ENCODE results near the gene DNM2. TPM values are rescaled to one million over a fixed set of nuclear protein-coding genes. Genes with fewer than 3 reads are reported as not detected.

Gene DNM2
- total RNA-seq, 1 experiment from 2014 or later = 188 TPM

- H3K9me2 ChIP-seq (ENCODE audit: insufficient read depth) = no peaks in the 10 kb centered on the region
- ChIA-PET CTCF (no interaction called here), POLR2A (ENCODE audit: unreplicated experiment) (no interaction called here)
- intact Hi-C loops (cut with micrococcal nuclease; ENCODE audit: unreplicated experiment) = no loop called here
- no peaks in the 10 kb centered on the region for H3K9me3 ChIP-seq (ENCODE audit: insufficient read depth, low read depth)
- no peak for TF ChIP-seq CTCF (conservative IDR thresholded peaks at IDR 0.05)
- no peak for TF ChIP-seq EZH2 (IDR thresholded peaks at IDR 0.05; ENCODE audit: low read depth)
- no peak within 1 kb of the TSS for H3K4me2 ChIP-seq
- H3K4me3 ChIP-seq = no peak within 1 kb of the TSS
- DNase-seq = peak in 1 of 2 experiments; percentile 21
- H3F3A ChIP-seq (ENCODE audit: insufficient read depth, low read depth) = peaks cover 5% of the 10 kb centered on the region; the same call in 1 of the 2 replicates
- no peaks in the 10 kb centered on the region for H3K79me2 ChIP-seq (ENCODE audit: low read depth)
- no peaks in the 10 kb centered on the region for H3K4me1 ChIP-seq (replicated peaks; ENCODE audit: insufficient read depth)
- no peak within 1 kb of the TSS for H2AFZ ChIP-seq
- BruUV-seq (replicated peaks) = no TSS peak
- H3K27me3 ChIP-seq (ENCODE audit: insufficient read depth, low read depth) = no peaks in the 10 kb centered on the region
- H3K36me3 ChIP-seq (ENCODE audit: low read depth) = no peaks in the 10 kb centered on the region
- H3K27ac ChIP-seq = no peak within 1 kb of the TSS
- H4K20me1 ChIP-seq (ENCODE audit: insufficient read depth) = no peaks in the 10 kb centered on the region
These were observed 130.5 kb downstream of the DNM2 start, which contains the start of gene C19orf38 for GRCh38 chr19:10848230-10848856. Gene C19orf38, plus strand, starts transcription at chr19:10848415. Its CDS starts 94 bp downstream, at chr19:10848509.

GRCh38 chr19:10850631-10851030, 132.8 kb downstream of the DNM2 start:
- TF ChIP-seq CTCF (conservative IDR thresholded peaks at IDR 0.05) (no peak), EZH2 (IDR thresholded peaks at IDR 0.05; ENCODE audit: low read depth) (no peak)
- Histone ChIP-seq H3K9me2 (ENCODE audit: insufficient read depth) (no peaks in the 10 kb centered on the region), H3K36me3 (ENCODE audit: low read depth) (no peaks in the 10 kb centered on the region), H3K27me3 (ENCODE audit: insufficient read depth, low read depth) (no peaks in the 10 kb centered on the region), H3K4me1 (replicated peaks; ENCODE audit: insufficient read depth) (no peaks in the 10 kb centered on the region), H3K27ac (no peak overlapping the region), H4K20me1 (ENCODE audit: insufficient read depth) (no peaks in the 10 kb centered on the region), H3K4me3 (no peak overlapping the region), H2AFZ (no peak overlapping the region), H3F3A (ENCODE audit: insufficient read depth, low read depth) (peaks cover 17% of the 10 kb centered on the region), H3K4me2 (no peak overlapping the region), H3K79me2 (ENCODE audit: low read depth) (no peaks in the 10 kb centered on the region), H3K9me3 (ENCODE audit: insufficient read depth, low read depth) (no peaks in the 10 kb centered on the region)
- ChIA-PET CTCF (no interaction called here), POLR2A (ENCODE audit: unreplicated experiment) (no interaction called here)
- intact Hi-C loops (cut with micrococcal nuclease; ENCODE audit: unreplicated experiment) = no loop called here
- no TSS peak for BruUV-seq (replicated peaks)
- DNase-seq = peak in 1 of 2 experiments; percentile 28

GRCh38 chr19:10852098-10852800, 134.4 kb downstream of the DNM2 start:
- H3K4me1 ChIP-seq (replicated peaks; ENCODE audit: insufficient read depth) = no peaks in the 10 kb centered on the region
- BruUV-seq (replicated peaks) = no TSS peak
- no peaks in the 10 kb centered on the region for H3K9me3 ChIP-seq (ENCODE audit: insufficient read depth, low read depth)
- H3K36me3 ChIP-seq (ENCODE audit: low read depth) = no peaks in the 10 kb centered on the region
- H3F3A ChIP-seq (ENCODE audit: insufficient read depth, low read depth) = peaks cover 17% of the 10 kb centered on the region
- ChIA-PET POLR2A (ENCODE audit: unreplicated experiment) (no interaction called here), CTCF (no interaction called here)
- H3K79me2 ChIP-seq (ENCODE audit: low read depth) = no peaks in the 10 kb centered on the region
- no peaks in the 10 kb centered on the region for H3K9me2 ChIP-seq (ENCODE audit: insufficient read depth)
- no peak overlapping the region for H3K4me2 ChIP-seq
- no peaks in the 10 kb centered on the region for H4K20me1 ChIP-seq (ENCODE audit: insufficient read depth)
- no peak overlapping the region for H3K4me3 ChIP-seq
- H3K27ac ChIP-seq = no peak overlapping the region
- H2AFZ ChIP-seq = no peak overlapping the region
- TF ChIP-seq CTCF (conservative IDR thresholded peaks at IDR 0.05) (no peak), EZH2 (IDR thresholded peaks at IDR 0.05; ENCODE audit: low read depth) (no peak)
- no peaks in the 10 kb centered on the region for H3K27me3 ChIP-seq (ENCODE audit: insufficient read depth, low read depth)
- DNase-seq = peak; percentile 37 to 86
- intact Hi-C loops (cut with micrococcal nuclease; ENCODE audit: unreplicated experiment) = no loop called here

All from PC-9 (cell line).